GM06990 (cell line): ENCODE results near the gene C2CD4D.
A peak's percentile ranks its signal among the peaks of the same experiment; 100 is the strongest.

Source experiments
- DNase-seq: peaks from one replicate; pipeline ENCODE4 v3.0.0-alpha.2; 2011; ENCODE audit not compliant: insufficient read length; ENCODE audit errors: extremely low read depth
- H3K27me3 ChIP-seq: replicated peaks from 2 replicates; pipeline ENCODE4 v1.6.0; 2011; ENCODE audit warnings: low read length; ENCODE audit not compliant: control insufficient read depth, insufficient read depth
- H3K36me3 ChIP-seq: 2 replicates; pipeline ENCODE4 v1.5.1; 2011; ENCODE audit warnings: low read length; ENCODE audit not compliant: control insufficient read depth, insufficient read depth
- H3K4me3 ChIP-seq: replicated peaks from 2 replicates; pipeline ENCODE4 v1.5.1; 2011; ENCODE audit warnings: low read depth, mild to moderate bottlenecking, control low read depth, low read length
- CTCF ChIP-seq: IDR thresholded peaks from 2 replicates; pipeline ENCODE4 v1.5.1; 2011; ENCODE audit warnings: low read length, control low read depth, mild to moderate bottlenecking, inconsistent platforms; ENCODE audit not compliant: insufficient read depth, poor library complexity, severe bottlenecking

C2CD4D gene

DNA sequence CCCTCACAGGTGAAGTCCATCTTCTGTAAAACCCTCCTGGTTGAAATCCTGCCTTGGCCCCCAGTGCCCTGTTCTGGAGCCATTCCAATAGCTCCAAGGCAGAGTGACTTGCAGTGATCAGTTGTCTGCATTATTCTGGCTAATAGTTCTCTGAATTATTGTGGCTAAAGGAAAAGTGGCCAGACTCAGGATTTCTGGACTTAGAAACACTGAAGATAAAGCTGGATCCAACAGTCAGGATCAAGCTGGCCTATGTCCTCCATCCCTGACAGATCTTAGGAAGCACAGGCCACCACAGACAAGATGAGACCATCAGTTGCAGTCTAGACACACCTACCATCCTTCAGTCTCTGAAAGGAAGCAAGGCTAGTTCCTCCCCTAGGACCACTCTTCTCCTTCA lies 801 bp upstream of the C2CD4D start:
- Histone ChIP-seq H3K4me3 (no peak overlapping the region), H3K36me3 (no peaks in the 10 kb centered on the region), H3K27me3 (peaks cover 2% of the 10 kb centered on the region)
- no peak for DNase-seq
- TF ChIP-seq CTCF, result no peak

DNA sequence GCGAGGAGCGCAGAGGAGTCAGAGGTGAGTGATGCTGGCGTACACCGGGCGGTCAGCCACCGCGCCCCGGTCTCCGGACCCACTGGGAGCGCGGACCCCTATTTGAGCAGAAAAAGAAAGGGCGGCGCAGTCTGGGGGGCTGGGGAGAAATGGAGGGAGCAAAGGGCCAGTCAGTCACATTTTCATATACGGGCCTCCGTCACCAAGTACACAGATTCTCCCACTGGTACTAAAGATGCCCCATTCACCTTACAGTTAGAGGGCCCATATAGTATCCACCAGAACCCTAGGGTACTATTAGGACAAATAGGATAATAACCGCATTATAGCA lies 573 bp downstream of the C2CD4D start:
- DNase-seq, result no peak
- no peak for TF ChIP-seq CTCF
- no peaks in the 10 kb centered on the region for H3K36me3 ChIP-seq
- peaks cover 2% of the 10 kb centered on the region for H3K27me3 ChIP-seq
- H3K4me3 ChIP-seq, result peak overlapping the region; percentile 43

DNA sequence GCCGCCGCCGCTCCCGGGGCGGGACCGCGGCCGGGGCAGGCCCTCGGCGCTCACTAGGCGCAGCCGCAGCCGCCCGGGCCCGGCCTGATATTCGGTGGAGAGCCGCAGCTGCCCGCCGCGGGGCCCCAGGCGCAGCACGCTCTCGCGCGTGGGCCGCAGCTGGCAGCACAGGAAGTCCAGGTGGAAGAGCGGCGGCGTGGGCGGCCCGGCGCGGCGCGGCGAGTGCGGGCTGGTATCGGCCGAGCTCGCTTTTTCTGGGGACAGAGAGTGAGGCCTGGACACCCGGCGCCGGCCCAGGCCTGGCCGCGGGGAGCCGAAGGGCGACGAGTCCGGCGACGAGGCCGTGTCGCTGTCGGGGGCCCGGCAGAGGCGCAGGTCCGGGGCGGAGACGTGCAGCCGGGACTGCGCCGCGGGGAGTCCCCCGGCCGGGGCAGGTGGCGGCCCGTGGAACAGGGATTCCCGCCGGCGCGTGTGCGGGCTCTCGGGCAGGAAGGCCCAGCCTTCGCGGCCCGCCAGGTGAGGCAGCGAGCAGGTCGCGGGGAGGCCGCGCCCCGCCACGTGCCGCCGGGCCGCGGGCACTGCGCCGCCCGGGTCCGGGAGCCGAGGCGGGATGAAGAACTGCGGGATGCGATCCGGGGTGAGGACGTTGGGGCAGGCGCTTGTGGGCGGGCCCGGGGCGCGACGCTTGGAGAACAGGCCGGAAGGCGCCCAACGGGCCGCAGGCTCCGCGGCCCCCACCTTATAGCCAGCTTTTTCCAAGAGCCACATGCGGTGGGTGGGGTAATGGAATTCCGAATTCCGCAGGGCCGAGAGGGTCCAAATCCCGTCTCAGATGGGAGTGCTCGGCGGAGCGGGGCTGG lies 1.2 kb downstream of the C2CD4D start:
- Histone ChIP-seq H3K36me3 (no peaks in the 10 kb centered on the region), H3K27me3 (peaks cover 2% of the 10 kb centered on the region), H3K4me3 (peak overlapping the region; percentile 43)
- TF ChIP-seq CTCF, result no peak
- DNase-seq, result peak; percentile 61

DNA sequence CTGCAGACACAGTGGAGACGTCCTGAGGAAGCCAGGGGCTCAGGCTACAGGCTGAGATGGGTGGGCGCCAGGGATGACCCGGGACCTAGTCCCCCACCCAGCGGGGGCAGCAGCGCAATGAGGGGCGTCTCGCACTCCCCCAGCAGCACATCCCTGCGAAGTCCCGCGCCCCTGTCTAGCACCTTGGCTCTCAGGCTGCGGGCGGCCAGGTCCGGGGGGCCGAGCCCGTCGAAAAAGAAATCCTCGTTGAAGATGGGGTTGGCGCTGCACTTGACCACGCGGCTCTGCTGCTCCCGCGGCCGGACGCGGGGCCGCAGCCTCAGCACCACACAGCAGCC lies 1.8 kb downstream of the C2CD4D start:
- H3K4me3 ChIP-seq, result no peak overlapping the region; the same call in 1 of the 2 replicates
- no peak for TF ChIP-seq CTCF
- no peak for DNase-seq
- peaks cover 2% of the 10 kb centered on the region for H3K27me3 ChIP-seq
- H3K36me3 ChIP-seq, result no peaks in the 10 kb centered on the region

GRCh38 chr1:151837197-151837596 lies 2.4 kb downstream of the C2CD4D start:
- H3K4me3 ChIP-seq, result no peak overlapping the region

More at GRCh38 chr1:151837197-151837596, 2.4 kb downstream of the C2CD4D start:
- no peak for TF ChIP-seq CTCF
- no peaks in the 10 kb centered on the region for H3K36me3 ChIP-seq
- H3K27me3 ChIP-seq, result peaks cover 2% of the 10 kb centered on the region
- DNase-seq, result no peak
